Activated CD8-positive, alpha-beta T cell treated with anti-CD3 and anti-CD28 coated beads, Interleukin-2, amount 10 ng/mL, durations not matched to agents 7 days and 5 days (primary cell): ENCODE measurements around the gene C19orf73. TPM values are rescaled to one million over a fixed set of nuclear protein-coding genes. Genes with fewer than 3 reads are reported as not detected.
A peak's percentile ranks its signal among the peaks of the same experiment; 100 is the strongest.

Experiments
- ATAC-seq: fragments of 150-1000 bp; cut with Tn5 transposase; one replicate; pipeline ENCODE4 v1.10.0; 2021; ENCODE audit warnings: moderate library complexity
- CTCF ChIA-PET: fragments of 350-600 bp; sonication (Branson Sonifier 250); formaldehyde crosslinking; loops from one replicate; lab custom pipeline; 2021; ENCODE audit warnings: antibody characterized with exemption; lab: Charles Lee
- POLR2A ChIA-PET: fragments of 350-600 bp; sonication (Branson Sonifier 250); formaldehyde crosslinking; loops from one replicate; lab custom pipeline; 2021; ENCODE audit warnings: antibody characterized with exemption; lab: Charles Lee
- DNase-seq: peaks from one replicate; pipeline ENCODE4 v3.0.0-alpha.2; 2020
- H3K27ac Mint-ChIP-seq: one replicate; pipeline ENCODE4 v1.8.0; 2021; ENCODE audit warnings: mild to moderate bottlenecking, mixed read lengths
- H3K27me3 Mint-ChIP-seq: one replicate; pipeline ENCODE4 v1.8.0; 2021; ENCODE audit warnings: low read depth, mixed read lengths
- H3K36me3 Mint-ChIP-seq: one replicate; pipeline ENCODE4 v1.8.0; 2021; ENCODE audit warnings: low read depth, mixed read lengths
- H3K4me1 Mint-ChIP-seq: one replicate; pipeline ENCODE4 v1.8.0; 2021; ENCODE audit warnings: low read depth, mixed read lengths
- H3K4me3 Mint-ChIP-seq: one replicate; pipeline ENCODE4 v1.8.0; 2021; ENCODE audit warnings: mild to moderate bottlenecking, mixed read lengths
- H3K9me3 Mint-ChIP-seq: one replicate; pipeline ENCODE4 v1.8.0; 2022; ENCODE audit warnings: mixed read lengths; ENCODE audit not compliant: insufficient read depth
- total RNA-seq, 2 experiments: library from RNA; stranded (reverse); gene quantifications; one replicate each; pipeline ENCODE4 v1.2.3, GENCODE V29; 2021

Gene C19orf73
- total RNA-seq, 2 experiments from 2014 or later: 0.92 to 1.0 TPM

DNA sequence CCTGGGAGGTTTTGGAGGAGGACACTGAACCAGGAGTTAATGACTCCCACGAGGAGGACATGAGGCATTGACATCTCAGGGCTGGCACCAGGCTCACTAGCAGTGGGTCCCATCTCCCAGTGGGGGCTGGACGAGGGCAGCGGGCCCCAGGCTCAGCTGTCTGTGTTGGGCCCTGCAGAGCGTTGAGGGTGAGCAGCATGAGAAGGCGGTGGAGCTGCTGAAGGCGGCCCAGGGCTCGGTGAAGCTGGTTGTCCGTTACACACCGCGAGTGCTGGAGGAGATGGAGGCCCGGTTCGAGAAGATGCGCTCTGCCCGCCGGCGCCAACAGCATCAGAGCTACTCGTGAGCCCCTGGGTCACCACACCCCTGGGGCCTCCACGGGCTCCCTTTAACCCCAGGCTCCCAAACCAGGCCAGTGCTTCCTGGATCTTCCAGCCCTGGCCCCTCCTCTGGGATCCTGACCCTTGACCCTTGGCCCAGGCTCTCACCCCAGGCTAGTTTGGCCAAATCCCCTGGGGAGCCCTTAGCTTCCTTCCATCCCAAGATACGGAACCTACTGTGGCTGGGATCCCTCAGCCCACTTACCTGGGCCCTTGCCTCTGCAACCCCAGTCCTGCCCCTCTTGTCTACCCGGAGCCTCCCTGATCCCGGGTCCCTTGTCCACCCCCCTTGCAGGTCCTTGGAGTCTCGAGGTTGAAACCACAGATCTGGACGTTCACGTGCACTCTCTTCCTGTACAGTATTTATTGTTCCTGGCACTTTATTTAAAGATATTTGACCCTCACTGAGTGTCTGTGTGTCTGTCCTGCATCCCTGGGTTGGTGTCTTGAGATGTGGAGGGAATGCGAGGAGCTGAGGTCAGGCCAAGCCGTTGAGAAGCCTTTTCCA is 1.0 kb downstream of the C19orf73 start:
- peaks cover 39% of the 10 kb centered on the region for H3K4me1 Mint-ChIP-seq
- ATAC-seq: no peak
- H3K27me3 Mint-ChIP-seq: peaks cover 16% of the 10 kb centered on the region
- ChIA-PET CTCF (interaction anchor here (1.0 to 1.6 kb wide), 4 partner anchors 12 to 124 kb away, joined by 3 to 9 read pairs (median 5); partner anchors contain the start of gene RUVBL2), POLR2A (interaction anchor here (0.9 to 1.0 kb wide), 2 partner anchors 10 to 124 kb away, joined by 3 read pairs; partner anchors contain the start of gene RUVBL2)
- H3K4me3 Mint-ChIP-seq: peak overlapping the region; percentile 82
- H3K36me3 Mint-ChIP-seq: peaks cover 6% of the 10 kb centered on the region
- DNase-seq: no peak
- no peaks in the 10 kb centered on the region for H3K9me3 Mint-ChIP-seq
- peak overlapping the region; percentile 82 for H3K27ac Mint-ChIP-seq

DNA sequence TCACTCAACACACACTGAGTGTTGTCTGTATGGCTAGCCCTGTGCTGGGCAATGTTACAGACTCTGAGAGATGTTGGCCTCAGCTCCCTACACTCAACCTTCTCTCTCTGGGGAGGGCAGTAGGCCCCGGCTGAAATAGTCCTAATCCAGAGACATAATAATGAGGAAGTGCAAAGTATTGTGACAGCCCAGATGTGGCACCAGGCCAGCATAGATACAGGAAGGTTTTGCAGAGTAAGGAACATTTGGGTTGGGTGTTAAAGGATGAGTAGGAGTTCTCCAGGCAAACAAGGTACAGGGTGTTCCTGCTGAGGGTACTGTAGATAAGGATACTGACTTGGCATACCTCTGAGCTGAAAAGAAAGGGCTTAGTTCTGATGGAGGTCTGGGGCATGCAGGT is 2.4 kb downstream of the C19orf73 start:
- peaks cover 39% of the 10 kb centered on the region for H3K4me1 Mint-ChIP-seq
- CTCF ChIA-PET: interaction anchor here (1.4 to 1.6 kb wide), 2 partner anchors 11 to 123 kb away, joined by 3 to 9 read pairs; partner anchors contain the start of gene RUVBL2
- H3K27me3 Mint-ChIP-seq: peaks cover 13% of the 10 kb centered on the region
- ATAC-seq (no peak), DNase-seq (no peak)
- H3K9me3 Mint-ChIP-seq: no peaks in the 10 kb centered on the region
- peaks cover 6% of the 10 kb centered on the region for H3K36me3 Mint-ChIP-seq
- POLR2A ChIA-PET: no interaction called here
- peak overlapping the region; percentile 11 for H3K27ac Mint-ChIP-seq
- peak overlapping the region; percentile 43 for H3K4me3 Mint-ChIP-seq

DNA sequence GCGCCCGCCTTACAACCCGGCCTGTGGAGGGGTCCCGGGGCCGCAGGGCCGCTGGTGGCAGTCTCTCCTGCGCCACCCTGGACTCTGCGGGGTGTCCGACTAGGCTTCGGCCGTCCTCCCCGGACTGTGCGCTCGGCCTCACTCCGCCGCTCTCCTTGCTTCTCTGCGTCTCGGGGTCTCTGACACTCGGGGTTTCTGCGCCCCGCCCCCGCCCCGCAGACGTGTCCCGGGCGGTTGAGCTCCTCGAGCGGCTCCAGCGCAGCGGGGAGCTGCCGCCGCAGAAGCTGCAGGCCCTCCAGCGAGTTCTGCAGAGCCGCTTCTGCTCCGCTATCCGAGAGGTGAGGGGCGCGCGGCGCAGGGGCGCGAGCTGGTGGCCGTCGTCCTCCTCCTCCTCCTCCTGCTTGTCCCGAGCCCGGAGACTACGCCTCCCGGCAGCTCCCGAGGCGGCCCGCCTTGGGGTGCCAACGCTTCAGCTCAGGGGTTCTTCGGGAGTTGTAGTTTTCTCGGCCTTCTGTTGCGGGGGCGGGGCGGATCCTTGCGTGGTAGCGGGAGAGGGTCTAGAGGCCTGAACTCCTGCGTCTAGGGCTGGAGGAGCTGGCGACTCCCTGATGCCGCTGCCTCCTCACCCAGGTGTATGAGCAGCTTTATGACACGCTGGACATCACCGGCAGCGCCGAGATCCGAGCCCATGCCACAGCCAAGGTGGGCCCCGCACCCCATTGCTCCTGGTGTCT is 4.1 kb downstream of the C19orf73 start:
- peaks cover 2% of the 10 kb centered on the region for H3K27me3 Mint-ChIP-seq
- H3K9me3 Mint-ChIP-seq: no peaks in the 10 kb centered on the region
- H3K4me3 Mint-ChIP-seq: peak overlapping the region; percentile 74
- H3K36me3 Mint-ChIP-seq: peaks cover 6% of the 10 kb centered on the region
- H3K4me1 Mint-ChIP-seq: peaks cover 32% of the 10 kb centered on the region
- CTCF ChIA-PET: interaction anchor here (0.7 to 7.3 kb wide), 22 partner anchors 9 to 220 kb away, joined by 3 to 94 read pairs (median 4); partner anchors contain the start of genes CD37, CGB7, GYS1 and RUVBL2
- ATAC-seq (no peak), DNase-seq (peak; percentile 61)
- POLR2A ChIA-PET: interaction anchor here (1.0 to 1.2 kb wide), 2 partner anchors 16 to 24 kb away, joined by 3 to 4 read pairs; no protein-coding TSS in a partner anchor
- H3K27ac Mint-ChIP-seq: no peak overlapping the region

GRCh38 chr19:49113762-49114629 is 4.9 kb downstream of the C19orf73 start, which contains the start of gene LIN7B:
Gene LIN7B (plus strand): TSS chr19:49114370. CDS start chr19:49114405, 35 bp downstream.
- CTCF ChIA-PET: interaction anchor here (0.7 to 7.3 kb wide), 29 partner anchors 8 to 221 kb away, joined by 3 to 94 read pairs (median 4); partner anchors contain the start of genes CD37, CGB7, GYS1 and RUVBL2
- H3K9me3 Mint-ChIP-seq: no peaks in the 10 kb centered on the region
- peak within 1 kb of the TSS; percentile 75 for H3K27ac Mint-ChIP-seq
- POLR2A ChIA-PET: interaction anchor here (1.0 to 1.2 kb wide), 2 partner anchors 15 to 24 kb away, joined by 3 to 4 read pairs; no protein-coding TSS in a partner anchor
- peaks cover 32% of the 10 kb centered on the region for H3K4me1 Mint-ChIP-seq
- H3K36me3 Mint-ChIP-seq: peaks cover 11% of the 10 kb centered on the region
- H3K27me3 Mint-ChIP-seq: no peaks in the 10 kb centered on the region
- DNase-seq (peak; percentile 76), ATAC-seq (peak; percentile 77)
- peak within 1 kb of the TSS; percentile 80 for H3K4me3 Mint-ChIP-seq

DNA sequence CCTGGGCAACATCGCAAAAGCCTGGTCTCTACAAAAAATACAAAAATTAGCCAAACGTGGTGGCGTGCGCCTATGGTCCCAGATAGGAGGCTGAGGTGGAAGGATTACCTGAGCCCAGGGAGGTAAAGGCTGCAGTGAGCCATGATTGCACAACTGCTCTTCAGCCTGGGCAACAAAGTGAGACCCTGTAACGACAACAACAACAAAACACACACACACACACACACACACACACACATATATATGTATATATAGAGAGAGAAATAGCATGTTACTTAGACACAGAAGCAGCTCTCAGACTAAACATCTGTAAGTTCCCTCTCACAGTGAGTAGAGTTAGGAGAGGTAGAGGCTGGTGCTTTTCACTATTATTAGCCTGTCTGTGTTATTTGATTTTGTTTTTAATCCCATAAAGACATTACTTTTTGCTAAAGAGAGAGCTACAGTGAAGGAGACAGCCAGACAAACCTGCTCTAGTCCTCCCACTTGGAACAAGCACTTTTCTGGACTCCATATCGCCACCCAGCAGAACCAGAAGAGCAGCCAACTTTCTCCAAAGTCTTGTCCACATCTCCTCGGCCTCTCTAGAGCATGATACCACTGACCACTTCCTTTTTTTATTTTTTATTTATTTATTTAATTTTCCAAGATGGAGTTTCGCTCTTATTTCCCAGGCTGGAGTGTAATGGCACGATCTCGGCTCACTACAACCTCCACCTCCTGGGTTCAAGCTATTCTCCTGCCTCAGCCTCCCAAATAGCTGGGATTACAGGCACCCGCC is 7.5 kb downstream of the C19orf73 start:
- CTCF ChIA-PET: interaction anchor here (1.0 to 7.3 kb wide), 3 partner anchors 12 to 35 kb away, joined by 3 to 94 read pairs (median 6); no protein-coding TSS in a partner anchor
- Mint-ChIP-seq H3K27me3 (no peaks in the 10 kb centered on the region), H3K9me3 (no peaks in the 10 kb centered on the region)

GRCh38 chr19:49110567-49110966 is 8.4 kb downstream of the C19orf73 start:
- no peak for ATAC-seq
- no peak overlapping the region for H3K4me3 Mint-ChIP-seq
- ChIA-PET CTCF (interaction anchor here (1.0 to 7.3 kb wide), 3 partner anchors 12 to 36 kb away, joined by 3 to 94 read pairs (median 6); no protein-coding TSS in a partner anchor), POLR2A (no interaction called here)
- H3K36me3 Mint-ChIP-seq: peaks cover 33% of the 10 kb centered on the region
- DNase-seq: no peak
- H3K27me3 Mint-ChIP-seq: no peaks in the 10 kb centered on the region
- H3K4me1 Mint-ChIP-seq: peaks cover 18% of the 10 kb centered on the region
- no peak overlapping the region for H3K27ac Mint-ChIP-seq
- no peaks in the 10 kb centered on the region for H3K9me3 Mint-ChIP-seq

More for the DNA sequence above, 7.5 kb downstream of the C19orf73 start:
- Mint-ChIP-seq H3K27ac (no peak overlapping the region), H3K36me3 (peaks cover 29% of the 10 kb centered on the region), H3K4me1 (peaks cover 21% of the 10 kb centered on the region), H3K4me3 (no peak overlapping the region)
- ATAC-seq (no peak), DNase-seq (no peak)
- POLR2A ChIA-PET: no interaction called here

GRCh38 chr19:49109569-49110233 is 9.2 kb downstream of the C19orf73 start:
- ChIA-PET CTCF (interaction anchor here (7.3 kb wide), 1 partner anchor 11 kb away, joined by 94 read pairs; no protein-coding TSS in a partner anchor), POLR2A (no interaction called here)
- Mint-ChIP-seq H3K9me3 (no peaks in the 10 kb centered on the region), H3K36me3 (peaks cover 42% of the 10 kb centered on the region), H3K4me1 (peaks cover 13% of the 10 kb centered on the region), H3K4me3 (no peak overlapping the region), H3K27ac (no peak overlapping the region), H3K27me3 (no peaks in the 10 kb centered on the region)
- DNase-seq: no peak
- no peak for ATAC-seq

DNA sequence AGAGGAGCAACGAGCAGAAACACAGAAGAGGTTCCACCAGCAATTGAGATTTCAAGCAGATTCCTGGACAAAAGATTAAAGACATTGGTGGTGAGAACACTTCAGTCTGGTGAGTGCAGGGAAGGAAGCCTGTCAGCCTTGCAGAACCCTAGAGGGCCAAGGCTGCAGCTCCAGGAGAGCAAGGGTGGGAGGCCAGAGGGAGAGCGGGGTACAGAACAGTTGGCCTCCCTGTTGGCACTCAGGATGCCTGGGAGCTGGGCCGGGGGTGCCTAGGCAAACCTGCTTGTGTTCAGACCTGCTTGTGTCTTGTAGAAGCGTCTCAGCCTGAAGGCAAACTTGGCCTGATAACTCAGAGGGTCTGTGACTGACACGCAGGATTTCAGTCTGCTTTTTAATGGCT is 9.9 kb downstream of the C19orf73 start:
- no peak overlapping the region for H3K27ac Mint-ChIP-seq
- H3K4me3 Mint-ChIP-seq: no peak overlapping the region
- peaks cover 12% of the 10 kb centered on the region for H3K4me1 Mint-ChIP-seq
- DNase-seq: no peak
- H3K27me3 Mint-ChIP-seq: no peaks in the 10 kb centered on the region
- no peaks in the 10 kb centered on the region for H3K9me3 Mint-ChIP-seq
- peaks cover 48% of the 10 kb centered on the region for H3K36me3 Mint-ChIP-seq
- ChIA-PET POLR2A (no interaction called here), CTCF (interaction anchor here (7.3 kb wide), 1 partner anchor 10 kb away, joined by 94 read pairs; no protein-coding TSS in a partner anchor)
- ATAC-seq: no peak

DNA sequence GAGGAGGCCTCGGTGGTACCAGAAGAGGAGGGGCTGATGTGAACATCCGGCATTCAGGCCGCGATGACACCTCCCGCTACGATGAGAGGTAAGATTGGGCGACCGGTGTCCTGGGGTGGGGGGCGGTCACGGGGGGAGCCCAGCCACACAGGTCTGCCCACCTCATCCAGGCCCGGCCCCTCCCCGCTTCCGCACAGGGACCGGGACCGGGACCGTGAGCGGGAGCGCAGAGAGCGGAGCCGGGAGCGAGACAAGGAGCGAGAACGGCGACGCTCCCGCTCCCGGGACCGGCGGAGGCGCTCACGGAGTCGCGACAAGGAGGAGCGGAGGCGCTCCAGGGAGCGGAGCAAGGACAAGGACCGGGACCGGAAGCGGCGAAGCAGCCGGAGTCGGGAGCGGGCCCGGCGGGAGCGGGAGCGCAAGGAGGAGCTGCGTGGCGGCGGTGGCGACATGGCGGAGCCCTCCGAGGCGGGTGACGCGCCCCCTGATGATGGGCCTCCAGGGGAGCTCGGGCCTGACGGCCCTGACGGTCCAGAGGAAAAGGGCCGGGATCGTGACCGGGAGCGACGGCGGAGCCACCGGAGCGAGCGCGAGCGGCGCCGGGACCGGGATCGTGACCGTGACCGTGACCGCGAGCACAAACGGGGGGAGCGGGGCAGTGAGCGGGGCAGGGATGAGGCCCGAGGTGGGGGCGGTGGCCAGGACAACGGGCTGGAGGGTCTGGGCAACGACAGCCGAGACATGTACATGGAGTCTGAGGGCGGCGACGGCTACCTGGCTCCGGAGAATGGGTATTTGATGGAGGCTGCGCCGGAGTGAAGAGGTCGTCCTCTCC is 11.1 kb downstream of the C19orf73 start:
- H3K27me3 Mint-ChIP-seq: no peaks in the 10 kb centered on the region
- ChIA-PET CTCF (interaction anchor here (7.3 kb wide), 1 partner anchor 9 kb away, joined by 94 read pairs; no protein-coding TSS in a partner anchor), POLR2A (interaction anchor here (0.5 kb wide), 1 partner anchor 10 kb away, joined by 3 read pairs; no protein-coding TSS in a partner anchor)
- H3K36me3 Mint-ChIP-seq: peaks cover 51% of the 10 kb centered on the region
- H3K27ac Mint-ChIP-seq: no peak overlapping the region
- H3K4me1 Mint-ChIP-seq: peaks cover 4% of the 10 kb centered on the region
- no peaks in the 10 kb centered on the region for H3K9me3 Mint-ChIP-seq
- ATAC-seq (no peak), DNase-seq (no peak)
- H3K4me3 Mint-ChIP-seq: no peak overlapping the region
